Skeletal muscle cell (primary cell): ENCODE measurements around the gene CAPN5.

Experiments
- DNase-seq: peaks from one replicate; pipeline ENCODE4 v3.0.0-alpha.2; 2010; ENCODE audit warnings: low read depth
- H3K4me3 ChIP-seq: 2 replicates; pipeline ENCODE4 v1.5.1; 2011; ENCODE audit warnings: low read depth, mild to moderate bottlenecking, control low read depth, low read length, moderate library complexity

CAPN5 gene

DNA sequence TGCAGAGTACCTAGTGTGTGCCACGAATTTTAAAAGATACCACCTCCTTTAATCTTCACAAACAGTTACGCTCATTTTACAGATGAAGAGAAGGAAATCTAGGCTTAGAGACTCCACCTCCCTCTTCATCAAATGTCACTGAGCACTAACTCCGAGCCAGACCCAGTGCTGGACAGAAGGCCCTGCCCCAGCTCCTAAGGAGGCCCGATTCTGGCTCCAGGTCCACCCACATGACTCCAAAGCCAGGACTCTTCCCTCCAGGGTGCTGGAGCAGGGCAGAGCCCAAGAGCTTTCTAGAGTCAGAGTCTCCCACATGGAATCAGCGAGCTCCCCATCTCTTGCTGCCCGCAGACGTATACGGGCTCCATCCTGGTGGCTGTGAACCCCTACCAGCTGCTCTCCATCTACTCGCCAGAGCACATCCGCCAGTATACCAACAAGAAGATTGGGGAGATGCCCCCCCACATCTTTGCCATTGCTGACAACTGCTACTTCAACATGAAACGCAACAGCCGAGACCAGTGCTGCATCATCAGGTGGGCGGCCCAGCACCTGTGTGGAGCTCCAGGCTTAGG, 88.9 kb downstream of the CAPN5 start:
- H3K4me3 ChIP-seq: no peak overlapping the region
- DNase-seq: no peak

DNA sequence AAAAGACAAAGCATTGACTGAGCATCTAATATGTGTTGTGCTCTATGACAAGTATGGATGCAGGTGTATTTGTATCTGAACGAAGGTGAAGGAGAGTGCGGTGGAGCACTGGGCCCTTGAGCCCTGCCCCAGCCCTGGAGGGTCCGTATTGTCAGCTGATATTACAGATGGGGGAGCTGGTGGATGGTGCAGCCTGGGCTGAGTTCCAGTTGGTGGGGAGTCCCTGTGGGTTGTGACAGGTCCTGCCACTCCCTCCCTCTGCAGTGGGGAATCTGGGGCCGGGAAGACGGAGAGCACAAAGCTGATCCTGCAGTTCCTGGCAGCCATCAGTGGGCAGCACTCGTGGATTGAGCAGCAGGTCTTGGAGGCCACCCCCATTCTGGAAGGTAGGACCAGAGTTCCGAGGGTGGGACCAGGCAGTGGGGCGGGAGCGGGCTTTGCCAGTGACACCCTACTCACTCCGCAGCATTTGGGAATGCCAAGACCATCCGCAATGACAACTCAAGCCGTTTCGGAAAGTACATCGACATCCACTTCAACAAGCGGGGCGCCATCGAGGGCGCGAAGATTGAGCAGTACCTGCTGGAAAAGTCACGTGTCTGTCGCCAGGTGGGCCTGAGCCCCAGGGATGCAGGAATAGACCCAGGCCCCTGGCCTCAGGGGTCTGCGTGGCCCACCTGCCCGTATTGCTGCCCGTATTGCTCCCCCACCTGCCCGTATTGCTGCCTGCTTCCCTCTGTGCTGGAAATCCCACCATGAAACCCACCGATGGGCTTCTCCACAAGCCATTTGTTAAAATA, 89.8 kb downstream of the CAPN5 start:
- no peak overlapping the region for H3K4me3 ChIP-seq
- DNase-seq: no peak

DNA sequence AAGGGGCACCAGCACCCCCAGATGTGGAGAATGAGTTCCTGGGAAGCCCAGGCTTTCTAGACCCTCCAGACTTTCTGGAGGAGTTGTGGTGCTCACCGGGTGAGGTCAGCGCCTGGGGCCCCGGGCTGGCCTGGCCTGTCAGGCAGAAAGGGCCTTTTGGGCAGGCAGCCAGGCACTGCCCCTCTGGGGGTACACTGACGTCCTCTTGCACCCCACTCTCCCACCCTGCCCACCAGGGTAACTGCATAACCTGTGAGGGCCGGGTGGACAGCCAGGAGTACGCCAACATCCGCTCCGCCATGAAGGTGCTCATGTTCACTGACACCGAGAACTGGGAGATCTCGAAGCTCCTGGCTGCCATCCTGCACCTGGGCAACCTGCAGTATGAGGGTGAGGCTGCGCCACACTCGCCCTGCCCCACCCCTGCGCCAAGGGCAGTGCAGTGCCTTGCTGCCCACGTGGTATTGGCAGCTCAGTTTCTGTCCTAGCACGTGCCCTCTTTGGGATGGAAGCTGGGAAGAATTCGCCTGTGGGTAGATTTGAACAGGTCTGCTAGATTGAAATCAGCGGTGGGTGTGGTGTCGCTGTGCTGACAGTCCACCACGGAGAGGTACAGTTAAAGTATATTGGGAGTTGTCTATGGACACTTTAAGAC, 91.4 kb downstream of the CAPN5 start:
- no peak for DNase-seq
- H3K4me3 ChIP-seq: no peak overlapping the region

DNA sequence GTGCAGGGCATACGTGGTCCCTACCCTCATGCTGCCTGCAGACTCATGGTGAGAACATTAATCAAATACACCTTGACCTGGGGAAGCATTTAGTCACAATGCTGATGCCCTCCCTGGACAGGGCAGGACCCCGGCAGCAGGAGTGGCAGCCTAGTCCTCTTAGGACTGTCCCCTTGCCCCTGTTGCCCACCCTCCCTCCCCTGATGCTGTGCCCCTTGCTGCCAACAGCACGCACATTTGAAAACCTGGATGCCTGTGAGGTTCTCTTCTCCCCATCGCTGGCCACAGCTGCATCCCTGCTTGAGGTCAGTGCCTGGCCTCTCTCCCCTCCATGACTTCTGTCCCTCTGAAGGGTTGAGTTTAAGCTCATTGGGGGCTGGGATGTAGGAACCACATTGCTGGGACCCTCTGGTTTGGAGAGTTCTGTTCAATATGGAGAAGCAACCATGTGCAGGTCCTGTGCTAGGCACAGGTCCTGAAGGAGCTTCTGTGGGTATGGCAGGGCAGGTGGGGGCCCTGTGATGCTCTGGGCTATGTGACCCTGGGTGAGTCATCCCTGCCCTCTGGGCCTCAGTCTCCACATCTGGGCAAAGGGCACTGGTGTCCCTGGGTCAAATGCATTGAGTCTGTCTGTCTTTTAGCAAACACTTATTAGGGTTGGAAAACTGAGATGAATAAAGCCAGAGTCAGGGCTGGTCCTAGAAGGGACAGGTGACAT, 92.6 kb downstream of the CAPN5 start:
- no peak for DNase-seq

DNA sequence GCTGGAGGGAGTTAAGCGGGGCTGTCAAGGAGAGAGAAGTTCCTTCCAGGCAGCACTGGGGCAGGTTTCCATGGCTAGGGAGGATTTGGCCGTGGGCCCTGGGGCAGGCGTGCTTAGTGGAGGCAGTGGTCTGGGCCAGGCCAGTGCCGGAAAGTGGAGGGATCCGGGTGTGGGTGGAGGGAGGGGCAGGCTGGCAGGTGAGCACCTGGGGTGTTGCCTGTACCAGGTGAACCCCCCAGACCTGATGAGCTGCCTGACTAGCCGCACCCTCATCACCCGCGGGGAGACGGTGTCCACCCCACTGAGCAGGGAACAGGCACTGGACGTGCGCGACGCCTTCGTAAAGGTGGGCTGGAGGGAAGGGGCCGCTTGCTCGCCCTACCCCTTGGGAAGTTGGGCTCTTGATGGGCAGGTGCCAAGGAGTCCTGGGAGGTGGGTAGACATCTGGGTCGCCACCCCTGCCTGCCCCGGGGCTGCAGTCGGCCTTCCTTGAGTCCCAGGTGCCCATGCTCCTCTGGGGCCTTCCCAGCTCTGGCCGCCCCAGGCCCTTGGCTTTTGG, 93.2 kb downstream of the CAPN5 start:
- no peak for DNase-seq

More for the DNA sequence above, 92.6 kb downstream of the CAPN5 start:
- H3K4me3 ChIP-seq: no peak overlapping the region

DNA sequence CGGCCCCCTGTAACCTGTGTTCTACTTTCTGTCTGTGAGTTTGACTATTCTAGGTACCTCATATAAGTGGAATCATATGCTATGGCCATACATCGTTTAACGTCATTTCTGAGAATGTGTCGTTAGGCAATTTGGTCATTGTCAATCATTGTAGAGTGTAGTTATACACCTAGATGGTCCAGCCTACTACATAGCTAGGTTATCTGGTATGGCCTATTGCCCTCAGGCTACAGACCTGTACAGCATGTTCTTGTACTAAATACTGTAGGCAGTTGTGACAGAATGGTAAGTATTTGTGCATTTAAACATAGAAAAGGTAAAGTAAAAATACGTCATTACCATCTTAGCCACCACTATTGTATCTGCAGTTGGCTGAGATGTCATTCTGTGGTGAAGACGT, 96.5 kb downstream of the CAPN5 start:
- no peak overlapping the region for H3K4me3 ChIP-seq
- DNase-seq: no peak

More for the DNA sequence above, 93.2 kb downstream of the CAPN5 start:
- no peak overlapping the region for H3K4me3 ChIP-seq

DNA sequence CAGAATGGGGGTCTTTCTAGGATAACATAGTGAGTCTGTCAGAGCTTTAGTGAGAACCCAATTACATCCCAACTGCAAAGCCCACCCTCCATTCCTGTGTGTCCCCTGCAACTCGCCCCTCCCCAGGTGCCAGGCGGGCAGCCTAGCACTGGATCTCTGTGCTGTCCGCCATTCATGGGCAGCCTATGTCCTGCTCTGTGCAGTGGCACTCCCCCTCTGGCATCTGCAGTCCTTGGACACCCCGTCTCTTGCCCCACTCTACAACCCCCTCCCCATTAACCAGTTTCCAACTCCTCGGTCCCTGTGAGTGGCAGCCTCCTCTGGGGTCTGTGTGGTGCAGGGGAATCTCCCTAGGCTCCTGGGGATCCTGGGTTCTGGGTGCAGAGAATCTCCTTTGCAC, 98.3 kb downstream of the CAPN5 start:
- no peak for DNase-seq
- no peak overlapping the region for H3K4me3 ChIP-seq

DNA sequence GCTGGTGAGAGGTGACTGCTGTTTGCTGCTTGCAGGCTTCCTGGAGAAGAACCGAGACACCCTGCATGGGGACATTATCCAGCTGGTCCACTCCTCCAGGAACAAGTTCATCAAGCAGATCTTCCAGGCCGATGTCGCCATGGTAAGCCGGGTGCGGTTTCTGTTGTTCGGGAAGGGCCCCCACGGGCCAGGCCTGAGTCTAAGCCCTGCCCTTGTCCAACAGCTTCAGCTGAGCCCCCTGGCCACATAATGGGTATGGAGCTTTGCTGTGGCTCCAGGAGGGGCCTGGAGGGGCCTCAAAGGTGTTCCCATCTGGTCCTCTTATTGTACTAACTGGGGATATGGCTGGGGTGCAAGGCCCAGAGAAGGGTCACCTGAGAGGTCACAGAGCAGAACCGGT, 99.2 kb downstream of the CAPN5 start:
- DNase-seq: no peak

DNA sequence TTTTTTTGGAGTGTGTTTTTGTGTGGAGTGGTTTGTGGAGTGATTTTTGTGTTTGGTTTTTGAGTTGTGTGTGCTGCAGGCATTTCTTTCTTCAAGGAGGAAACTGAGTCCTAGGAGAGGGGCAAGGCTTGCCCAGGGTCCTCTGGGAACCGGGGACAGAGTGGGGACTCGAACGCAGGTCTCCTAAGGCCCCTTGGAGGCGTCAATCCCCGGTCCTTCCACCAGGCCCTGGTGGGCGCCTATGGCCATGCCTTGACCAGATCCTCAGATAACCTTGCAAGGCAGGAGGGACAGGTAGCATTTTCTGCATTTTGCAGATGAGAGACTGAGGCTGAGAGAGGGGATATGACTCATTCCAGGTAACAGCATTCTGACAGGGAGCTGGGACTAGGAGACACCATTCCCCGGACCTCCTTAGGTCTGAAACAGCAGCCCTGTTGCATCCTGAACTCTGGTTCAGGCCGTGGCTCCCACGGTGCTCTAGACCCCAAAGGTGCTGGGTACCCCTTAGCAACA, 100.4 kb downstream of the CAPN5 start:
- no peak for DNase-seq
- no peak overlapping the region for H3K4me3 ChIP-seq

More for the DNA sequence above, 99.2 kb downstream of the CAPN5 start:
- H3K4me3 ChIP-seq: no peak overlapping the region

DNA sequence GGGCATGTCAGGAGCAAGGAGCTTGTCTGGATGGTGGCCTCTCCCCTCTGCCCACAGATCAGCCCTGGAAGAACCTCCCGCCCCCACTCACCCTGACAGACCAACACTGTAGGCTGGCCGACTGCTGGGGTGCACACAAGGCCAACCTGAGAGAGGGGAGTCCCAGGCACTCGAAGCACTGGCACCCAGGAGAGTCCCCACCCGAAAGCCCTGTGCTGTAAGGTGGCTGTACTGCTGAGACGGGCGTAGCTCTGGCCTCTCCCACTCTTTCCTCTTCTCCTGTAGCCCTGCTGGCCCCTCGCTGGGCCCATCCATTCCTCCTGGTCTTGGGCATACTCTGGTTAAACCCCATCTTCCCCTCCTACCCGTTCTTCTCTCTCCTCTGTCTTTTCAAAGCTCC, 101.0 kb downstream of the CAPN5 start:
- no peak overlapping the region for H3K4me3 ChIP-seq
- DNase-seq: no peak

DNA sequence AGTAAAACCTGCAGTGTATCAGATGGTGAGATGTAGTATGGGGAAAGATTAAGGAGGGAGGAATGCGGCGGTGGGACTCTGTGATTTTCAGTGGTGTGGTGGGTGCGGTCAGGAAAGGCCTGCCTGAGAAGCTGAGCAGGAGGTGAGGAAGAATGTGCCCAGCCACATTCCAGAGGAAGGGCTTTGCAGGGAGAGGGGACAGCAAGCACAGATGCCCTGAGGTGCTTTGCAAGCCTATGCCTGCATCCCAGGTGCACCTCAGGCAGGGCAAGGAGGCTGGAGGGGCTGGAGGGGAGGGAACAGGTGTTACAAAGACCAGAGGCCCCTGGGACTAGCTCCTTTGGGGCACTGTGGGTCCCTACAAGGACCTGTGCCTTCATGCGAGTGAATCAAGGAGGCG, 103.3 kb downstream of the CAPN5 start:
- H3K4me3 ChIP-seq: no peak overlapping the region
- no peak for DNase-seq

DNA sequence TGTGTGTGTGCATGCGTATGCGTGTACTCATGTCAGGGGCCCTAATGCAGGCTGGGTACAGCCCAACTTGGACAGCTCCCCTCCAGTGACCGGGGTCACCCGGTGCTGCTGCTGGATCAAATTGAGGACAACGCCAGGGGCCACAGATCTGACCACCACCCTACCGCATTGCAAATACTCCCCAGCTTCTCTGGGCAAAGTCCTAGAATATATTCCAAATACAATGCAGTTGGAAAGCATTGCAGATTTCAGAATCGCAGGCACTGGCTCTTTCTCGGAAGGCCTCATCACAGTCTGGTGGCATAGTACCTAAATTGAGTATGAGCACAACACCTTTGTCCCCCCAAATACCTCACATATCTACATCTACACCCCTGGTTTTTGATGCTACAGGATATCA, 104.5 kb downstream of the CAPN5 start:
- H3K4me3 ChIP-seq: no peak overlapping the region
- no peak for DNase-seq

DNA sequence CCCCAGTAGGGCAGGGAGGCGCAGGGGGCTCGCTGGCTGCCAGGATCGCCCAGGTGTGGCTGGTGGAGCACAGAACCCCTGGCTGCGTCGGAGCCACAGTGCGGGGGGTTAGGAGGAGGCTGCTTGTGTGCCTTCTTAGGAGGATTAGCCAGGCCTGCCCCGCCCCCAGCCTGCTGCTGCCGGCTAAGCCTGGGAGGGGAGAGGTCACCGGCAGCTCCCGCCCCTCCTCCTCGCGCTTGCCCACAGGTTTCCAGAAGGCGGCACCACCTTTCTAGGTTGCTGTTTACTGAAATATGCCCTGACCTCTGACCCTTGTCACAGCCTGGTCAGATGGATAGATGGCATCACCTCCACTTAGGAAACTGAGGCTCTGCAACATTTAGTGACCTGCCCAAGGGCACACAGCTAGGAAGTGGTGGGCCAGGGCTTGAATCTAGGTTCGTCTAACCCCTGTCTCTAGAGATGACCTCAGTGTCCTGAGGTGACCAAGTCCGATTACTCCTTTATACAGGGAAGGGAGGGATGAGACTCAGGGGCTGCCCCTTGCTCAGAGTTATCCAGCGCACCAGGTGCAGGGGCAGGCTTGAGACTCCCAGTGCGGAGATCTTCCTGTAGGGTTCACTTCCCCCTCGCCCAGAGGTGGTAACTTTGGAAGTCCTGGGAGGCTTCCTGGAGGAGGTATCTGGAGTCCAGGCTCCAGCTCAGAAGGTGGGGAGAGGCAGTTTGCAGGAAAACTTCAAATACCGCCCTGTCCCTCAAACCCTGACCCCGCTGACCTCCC, 105.3 kb downstream of the CAPN5 start:
- no peak for DNase-seq
- no peak overlapping the region for H3K4me3 ChIP-seq

DNA sequence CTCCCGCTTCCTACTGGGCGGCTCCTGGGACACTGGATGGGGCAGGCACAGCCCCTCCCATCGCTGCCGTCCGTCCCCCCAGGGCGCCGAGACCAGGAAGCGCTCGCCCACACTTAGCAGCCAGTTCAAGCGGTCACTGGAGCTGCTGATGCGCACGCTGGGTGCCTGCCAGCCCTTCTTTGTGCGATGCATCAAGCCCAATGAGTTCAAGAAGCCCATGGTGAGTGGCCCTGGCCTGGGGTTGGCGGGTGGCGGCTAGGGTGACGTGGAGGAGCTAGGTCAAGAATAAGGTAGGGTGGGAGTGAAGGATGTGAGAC, 105.9 kb downstream of the CAPN5 start:
- H3K4me3 ChIP-seq: no peak overlapping the region
- DNase-seq: no peak

DNA sequence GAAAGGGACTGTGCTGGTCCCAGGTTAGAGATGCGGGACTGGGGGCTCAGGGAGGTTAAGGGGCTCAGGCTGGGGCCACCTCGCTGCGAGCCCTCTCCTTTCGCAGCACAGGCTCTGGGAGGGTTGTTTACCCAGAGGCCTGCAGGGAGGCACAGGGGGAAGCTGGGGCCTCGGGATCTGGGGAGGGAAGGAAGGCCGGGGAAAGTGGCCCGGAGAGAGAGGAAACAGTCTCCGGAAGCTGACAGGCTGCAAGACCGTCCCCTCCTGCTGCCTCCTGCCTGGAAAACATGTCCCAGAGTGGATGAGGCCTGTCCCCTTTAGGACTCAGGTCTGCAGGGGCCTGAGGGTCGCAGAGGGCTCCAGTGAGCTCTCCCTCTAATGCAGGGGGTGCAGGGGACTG, 106.7 kb downstream of the CAPN5 start:
- DNase-seq: no peak
- no peak overlapping the region for H3K4me3 ChIP-seq

DNA sequence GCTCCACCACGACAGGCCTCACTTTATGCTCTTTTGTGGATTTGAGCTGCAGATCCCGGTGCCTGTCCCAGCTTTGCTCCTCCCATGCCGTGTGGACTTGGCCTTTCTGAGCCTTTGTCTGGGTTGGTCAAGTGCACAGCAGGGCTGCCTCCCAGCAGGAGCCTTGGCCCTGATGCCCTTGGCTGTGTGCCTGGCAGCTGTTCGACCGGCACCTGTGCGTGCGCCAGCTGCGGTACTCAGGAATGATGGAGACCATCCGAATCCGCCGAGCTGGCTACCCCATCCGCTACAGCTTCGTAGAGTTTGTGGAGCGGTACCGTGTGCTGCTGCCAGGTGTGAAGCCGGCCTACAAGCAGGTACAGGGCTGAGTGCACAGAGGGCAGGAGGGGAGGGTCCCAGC, 107.8 kb downstream of the CAPN5 start:
- H3K4me3 ChIP-seq: no peak overlapping the region
- DNase-seq: no peak

DNA sequence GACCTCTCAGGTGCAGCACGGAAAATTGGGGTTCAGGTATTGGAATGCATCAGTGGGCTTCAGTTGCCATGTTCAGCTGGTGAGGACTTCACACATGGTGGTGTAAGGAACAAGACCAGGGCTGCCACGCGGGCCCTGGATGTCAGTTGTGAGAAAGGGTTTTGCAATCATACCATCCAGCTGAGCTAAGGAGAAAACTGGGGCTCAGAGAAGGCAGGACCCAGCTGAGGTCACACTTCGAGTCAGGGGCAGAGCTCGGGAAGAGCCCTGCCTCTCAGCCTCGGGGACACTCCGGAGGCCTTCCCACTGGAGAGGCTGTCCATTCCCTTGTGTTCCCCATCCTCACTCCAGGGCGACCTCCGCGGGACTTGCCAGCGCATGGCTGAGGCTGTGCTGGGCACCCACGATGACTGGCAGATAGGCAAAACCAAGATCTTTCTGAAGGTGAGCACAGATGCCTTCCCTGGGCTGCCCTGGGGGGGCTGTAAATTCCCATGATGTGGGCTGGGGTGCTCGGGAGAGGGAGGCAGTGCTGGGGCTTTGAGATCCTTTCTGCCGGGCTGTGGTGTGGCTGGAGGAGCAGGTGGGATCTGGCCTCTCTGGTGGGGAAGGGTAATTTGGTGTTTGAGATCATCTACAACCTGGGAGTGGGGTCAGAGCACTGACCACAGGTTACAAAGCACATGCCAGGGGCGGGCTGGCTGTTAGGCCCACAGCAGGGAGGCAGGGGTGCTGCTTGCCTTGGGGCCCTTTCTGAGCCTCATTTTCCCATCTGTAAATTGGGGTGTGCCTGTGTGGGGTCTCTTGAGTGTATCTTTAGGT, 108.5 kb downstream of the CAPN5 start:
- no peak overlapping the region for H3K4me3 ChIP-seq
- DNase-seq: no peak
